GM12878 (cell line): ENCODE data around the gene SLC6A20. TPM values are rescaled to one million over a fixed set of nuclear protein-coding genes. Genes with fewer than 3 reads are reported as not detected.

Experiments used
- ATAC-seq: fragments of 200-7000 bp; cut with Tn5 transposase; 3 replicates; pipeline ENCODE4 v1.9.1; 2020; ENCODE audit warnings: mild to moderate bottlenecking, moderate library complexity
- BruUV-seq: library from RNA; stranded (reverse); fragments of 400-500 nt; replicated peaks from 2 replicates; lab custom pipeline; 2021; lab: Mats Ljungman, UMichigan
- CTCF ChIA-PET: fragments of 300-600 bp; sonication (Branson Sonifier 250); formaldehyde crosslinking; extraction: SDS; loops from one replicate; lab custom pipeline; 2021; ENCODE audit warnings: inconsistent platforms; lab: Yijun Ruan, JAX
- POLR2A ChIA-PET: fragments of 350-600 bp; formaldehyde crosslinking; extraction: SDS; loops from one replicate; lab custom pipeline; 2021; ENCODE audit warnings: inconsistent platforms; lab: Charles Lee
- RAD21 ChIA-PET: fragments of 300-600 bp; sonication (Branson Sonifier 250); formaldehyde crosslinking; loops from one replicate; lab custom pipeline; 2023; ENCODE audit warnings: antibody characterized with exemption; ENCODE audit not compliant: unreplicated experiment; lab: Charles Lee
- SMC1A ChIA-PET: fragments of 300-600 bp; sonication (Branson Sonifier 250); formaldehyde crosslinking; loops from one replicate; lab custom pipeline; 2023; ENCODE audit not compliant: unreplicated experiment, uncharacterized antibody; lab: Charles Lee
- DNase-seq: peaks from one replicate; pipeline ENCODE4 v3.0.0-alpha.2; 2011; ENCODE audit warnings: low read depth, low spot score
- FAIRE-seq: peaks from 3 replicates; lab custom pipeline; 2011; peaks lifted over from hg19 to GRCh38; lab: Jason Lieb, UNC
- H2AFZ ChIP-seq: 2 replicates; pipeline ENCODE4 v1.6.0; 2011; ENCODE audit warnings: low read depth, low read length, control low read depth; ENCODE audit not compliant: control insufficient read depth
- H3K27ac ChIP-seq: 2 replicates; pipeline ENCODE4 v1.5.1; 2011; ENCODE audit warnings: control low read depth; ENCODE audit not compliant: control insufficient read depth, insufficient read depth
- H3K27me3 ChIP-seq, 2 experiments: replicated peaks in 1 of 2; 2 replicates each; pipeline versions ENCODE4 v1.6.0 to v1.6.1; 2011; ENCODE audit warnings: low read length in 1 of 2; ENCODE audit not compliant: control insufficient read depth in 2 of 2, insufficient read depth in 2 of 2
- H3K36me3 ChIP-seq, 2 experiments: 2 replicates each; pipeline ENCODE4 v1.5.1; 2011; ENCODE audit warnings: low read length in 1 of 2; ENCODE audit not compliant: control insufficient read depth in 2 of 2, insufficient read depth in 2 of 2
- H3K4me1 ChIP-seq: 2 replicates; pipeline ENCODE4 v1.6.1; 2011; ENCODE audit warnings: mild to moderate bottlenecking, low read length, moderate library complexity, mixed read lengths; ENCODE audit not compliant: control insufficient read depth, insufficient read depth
- H3K4me2 ChIP-seq: 2 replicates; pipeline ENCODE4 v1.6.0; 2011; ENCODE audit warnings: control low read depth; ENCODE audit not compliant: control insufficient read depth, insufficient read depth
- H3K4me3 ChIP-seq: fragments of 200-600 bp; sonication (generic); 2 replicates; pipeline ENCODE4 v1.5.1; 2016
- H3K79me2 ChIP-seq: 2 replicates; pipeline ENCODE4 v1.6.0; 2011; ENCODE audit warnings: low read length; ENCODE audit not compliant: control insufficient read depth, insufficient read depth
- H3K9ac ChIP-seq: 2 replicates; pipeline ENCODE4 v1.8.0; 2011; ENCODE audit warnings: low read length, control low read depth, mixed read lengths; ENCODE audit not compliant: control insufficient read depth, insufficient read depth
- H3K9me3 ChIP-seq: replicated peaks from 3 replicates; pipeline ENCODE4 v1.5.1; 2011; ENCODE audit warnings: mild to moderate bottlenecking, low read length; ENCODE audit not compliant: control insufficient read depth, insufficient read depth
- H4K20me1 ChIP-seq: 2 replicates; pipeline ENCODE4 v1.6.0; 2011; ENCODE audit not compliant: control insufficient read depth, insufficient read depth
- BACH1 ChIP-seq: fragments of 450-650 bp; IDR thresholded peaks from 2 replicates; pipeline ENCODE4 v1.6.1; 2017; ENCODE audit warnings: mild to moderate bottlenecking, borderline replicate concordance
- BCL3 ChIP-seq: IDR thresholded peaks from 2 replicates; pipeline ENCODE4 v1.6.1; 2011; ENCODE audit warnings: borderline replicate concordance, low read depth, mild to moderate bottlenecking, moderate library complexity, low read length; ENCODE audit not compliant: insufficient read depth, poor library complexity, severe bottlenecking
- CREB1 ChIP-seq: IDR thresholded peaks from 2 replicates; pipeline ENCODE4 v1.6.1; 2012; ENCODE audit warnings: low read depth, mild to moderate bottlenecking, inconsistent platforms
- HDGF ChIP-seq: fragments of 450-650 bp; IDR thresholded peaks from 2 replicates; pipeline ENCODE4 v1.6.1; 2016; ENCODE audit warnings: antibody characterized with exemption
- IKZF1 ChIP-seq: fragments of 450-650 bp; conservative IDR thresholded peaks from 2 replicates; pipeline ENCODE4 v1.6.1; 2017; ENCODE audit warnings: antibody characterized with exemption, mild to moderate bottlenecking
- KAT2A ChIP-seq: conservative IDR thresholded peaks from 2 replicates; pipeline ENCODE4 v1.6.1; 2011; ENCODE audit warnings: low read depth, low read length; ENCODE audit not compliant: control insufficient read depth
- NR2C2 ChIP-seq: IDR thresholded peaks from 2 replicates; pipeline ENCODE4 v1.6.1; 2011; ENCODE audit warnings: borderline replicate concordance, low read depth; ENCODE audit not compliant: control insufficient read depth, insufficient read length
- POLR2AphosphoS5 ChIP-seq: IDR thresholded peaks from 2 replicates; pipeline ENCODE4 v1.6.1; 2011; ENCODE audit warnings: mild to moderate bottlenecking, low read length, inconsistent platforms
- RBBP5 ChIP-seq: fragments of 200-600 bp; sonication (generic); conservative IDR thresholded peaks from 2 replicates; pipeline ENCODE4 v1.6.1; 2016
- SIX5 ChIP-seq: IDR thresholded peaks from 2 replicates; pipeline ENCODE4 v1.6.1; 2011; ENCODE audit warnings: mild to moderate bottlenecking, low read depth, low read length, moderate library complexity; ENCODE audit not compliant: severe bottlenecking
- SMC3 ChIP-seq: IDR thresholded peaks from 2 replicates; pipeline ENCODE4 v1.6.1; 2011; ENCODE audit warnings: low read length, improper control_type of control experiment, borderline replicate concordance
- SUZ12 ChIP-seq: fragments of 200-600 bp; sonication (generic); IDR thresholded peaks from one replicate; pipeline ENCODE4 v1.6.1; 2018; ENCODE audit warnings: antibody characterized with exemption, mild to moderate bottlenecking; ENCODE audit not compliant: unreplicated experiment
- TCF12 ChIP-seq: IDR thresholded peaks from 2 replicates; pipeline ENCODE4 v1.6.1; 2011; ENCODE audit warnings: low read depth, mild to moderate bottlenecking, low read length
- ZNF24 ChIP-seq: fragments of 450-650 bp; IDR thresholded peaks from 2 replicates; pipeline ENCODE4 v1.6.1; 2017; ENCODE audit warnings: antibody characterized with exemption, mild to moderate bottlenecking
- ZNF274 ChIP-seq: IDR thresholded peaks from one replicate; pipeline ENCODE4 v1.8.0; 2011; ENCODE audit not compliant: insufficient read length, insufficient read depth
- ZNF622 ChIP-seq: fragments of 450-650 bp; IDR thresholded peaks from 2 replicates; pipeline ENCODE4 v1.6.1; 2017; ENCODE audit warnings: mild to moderate bottlenecking, inconsistent platforms
- WGBS: methylation state at CpG from one replicate; pipeline ENCODE4 v1.1.6; 2016; ENCODE audit warnings: low lambda C conversion rate; ENCODE audit not compliant: insufficient replicate concordance, insufficient coverage; ENCODE audit errors: missing lambda C conversion rate; 5-methylcytosine and 5-hydroxymethylcytosine counted together
- in situ Hi-C: fragments of 300-500 bp; cut with MboI; formaldehyde crosslinking; loops from 9 replicates; pipeline ENCODE4 v1.14.3; 2018; ENCODE audit warnings: mixed read lengths
- intact Hi-C: fragments of 100-400 bp; cut with micrococcal nuclease; formaldehyde crosslinking; loops from one replicate; pipeline ENCODE4 v1.14.2; 2022; ENCODE audit not compliant: unreplicated experiment
- polyA plus RNA-seq, 11 experiments: library from polyadenylated mRNA; depleted of rRNA in 4 of 11; unstranded in 6 of 11; stranded (reverse) in 5 of 11; fragments of >200 nt; fragmentation: Nextera tagmentation in 4 of 11; fragmentation: Illumina TruSeq in 1 of 11; extraction: Ambion mirVana in 4 of 11; extraction: Trizol in 1 of 11; gene quantifications; 1 replicate in 1 of 11; 2 replicates in 10 of 11; pipeline versions ENCODE4 v1.2.1 to v1.2.3, GENCODE V29; 2011 to 2016; ENCODE audit warnings: inconsistent platforms in 2 of 11, missing spikeins in 2 of 11, low read depth in 1 of 11
- total RNA-seq, 4 experiments: library from RNA; depleted of rRNA in 3 of 4; stranded (reverse); fragments of >200 nt in 3 of 4; fragmentation: Illumina TruSeq in 1 of 4; extraction: Trizol in 1 of 4; gene quantifications; 2 replicates each; pipeline versions ENCODE4 v1.2.1 to v1.2.3, GENCODE V29; 2013 to 2021
- TF ChIP-seq, protein P1 (sequence below): fragments of 150-350 bp; IDR thresholded peaks from 2 replicates; pipeline ENCODE4 v1.6.1; 2014; ENCODE audit warnings: mild to moderate bottlenecking, low read depth, low read length

The SLC6A20 gene
- total and polyA plus RNA-seq, 10 of the 15 experiments (the other 5 are each of a cell fraction or from before 2014, with no cell fraction given): 0.31 to 4.1 (median 1.1) TPM

DNA sequence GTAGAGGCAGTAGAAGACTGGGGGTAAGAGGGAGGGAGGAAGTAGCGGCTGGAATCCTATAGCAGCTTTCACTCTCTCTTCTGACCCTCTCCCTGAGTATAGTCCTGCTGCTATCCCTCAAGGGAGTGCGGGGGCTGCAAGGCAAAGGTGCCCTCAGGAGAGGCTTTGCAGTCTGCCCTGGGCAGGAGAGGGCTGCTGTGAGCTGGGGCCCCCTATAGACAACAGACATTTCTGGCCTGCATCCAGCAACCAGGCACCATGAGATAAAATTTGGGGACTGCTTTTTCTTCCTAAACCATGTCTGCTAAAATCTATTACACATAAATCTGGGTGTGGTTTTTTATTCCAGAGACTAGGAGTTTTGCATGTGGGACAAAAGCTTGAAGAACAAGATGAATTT is 59.1 kb downstream of the SLC6A20 start:
- H3K27me3 ChIP-seq: no peaks in the 10 kb centered on the region

More for the DNA sequence above, 59.1 kb downstream of the SLC6A20 start:
- in situ Hi-C loops: no loop called here
- Histone ChIP-seq H3K4me3 (no peak overlapping the region), H3K79me2 (no peaks in the 10 kb centered on the region), H2AFZ (no peak overlapping the region), H3K9me3 (no peaks in the 10 kb centered on the region), H3K9ac (no peak overlapping the region), H3K4me1 (no peaks in the 10 kb centered on the region), H3K4me2 (no peak overlapping the region), H3K27ac (no peak overlapping the region), H3K36me3 (peaks cover 9 to 34% of the 10 kb centered on the region in 2 experiments), H4K20me1 (no peaks in the 10 kb centered on the region)
- WGBS: 94% methylated on average over 2 of the region's 2 CpGs
- TF ChIP-seq, protein P1, sequence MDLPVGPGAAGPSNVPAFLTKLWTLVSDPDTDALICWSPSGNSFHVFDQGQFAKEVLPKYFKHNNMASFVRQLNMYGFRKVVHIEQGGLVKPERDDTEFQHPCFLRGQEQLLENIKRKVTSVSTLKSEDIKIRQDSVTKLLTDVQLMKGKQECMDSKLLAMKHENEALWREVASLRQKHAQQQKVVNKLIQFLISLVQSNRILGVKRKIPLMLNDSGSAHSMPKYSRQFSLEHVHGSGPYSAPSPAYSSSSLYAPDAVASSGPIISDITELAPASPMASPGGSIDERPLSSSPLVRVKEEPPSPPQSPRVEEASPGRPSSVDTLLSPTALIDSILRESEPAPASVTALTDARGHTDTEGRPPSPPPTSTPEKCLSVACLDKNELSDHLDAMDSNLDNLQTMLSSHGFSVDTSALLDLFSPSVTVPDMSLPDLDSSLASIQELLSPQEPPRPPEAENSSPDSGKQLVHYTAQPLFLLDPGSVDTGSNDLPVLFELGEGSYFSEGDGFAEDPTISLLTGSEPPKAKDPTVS: no peak
- no peak for TF ChIP-seq TCF12
- TF ChIP-seq ZNF274: no peak
- no peak for TF ChIP-seq BACH1
- TF ChIP-seq CREB1: no peak
- TF ChIP-seq POLR2AphosphoS5: no peak
- TF ChIP-seq HDGF: no peak
- no peak for TF ChIP-seq ZNF24
- no peak for TF ChIP-seq IKZF1
- TF ChIP-seq SMC3: no peak
- TF ChIP-seq SUZ12: no peak
- TF ChIP-seq ZNF622: no peak
- TF ChIP-seq SIX5: no peak
- TF ChIP-seq BCL3: no peak
- TF ChIP-seq NR2C2: no peak
- TF ChIP-seq KAT2A: no peak
- TF ChIP-seq RBBP5: no peak
- intact Hi-C loops: no loop called here
- DNase-seq (no peak), FAIRE-seq (no peak), ATAC-seq (no peak)
- POLR2A ChIA-PET: no interaction called here
- SMC1A ChIA-PET: no interaction called here
- RAD21 ChIA-PET: no interaction called here
- no TSS peak for BruUV-seq
- CTCF ChIA-PET: no interaction called here
